Measurements from ENCODE around the gene CPNE7. TPM values are rescaled to one million over a fixed set of nuclear protein-coding genes. Genes with fewer than 3 reads are reported as not detected.

Gene CPNE7
- total RNA-seq, 4 donors from 2014 or later: 1.1 to 3.3 (median 2.5) TPM

- TF ChIP-seq POLR2A (IDR thresholded peaks at IDR 0.05): no peak
- TF ChIP-seq, protein P1, sequence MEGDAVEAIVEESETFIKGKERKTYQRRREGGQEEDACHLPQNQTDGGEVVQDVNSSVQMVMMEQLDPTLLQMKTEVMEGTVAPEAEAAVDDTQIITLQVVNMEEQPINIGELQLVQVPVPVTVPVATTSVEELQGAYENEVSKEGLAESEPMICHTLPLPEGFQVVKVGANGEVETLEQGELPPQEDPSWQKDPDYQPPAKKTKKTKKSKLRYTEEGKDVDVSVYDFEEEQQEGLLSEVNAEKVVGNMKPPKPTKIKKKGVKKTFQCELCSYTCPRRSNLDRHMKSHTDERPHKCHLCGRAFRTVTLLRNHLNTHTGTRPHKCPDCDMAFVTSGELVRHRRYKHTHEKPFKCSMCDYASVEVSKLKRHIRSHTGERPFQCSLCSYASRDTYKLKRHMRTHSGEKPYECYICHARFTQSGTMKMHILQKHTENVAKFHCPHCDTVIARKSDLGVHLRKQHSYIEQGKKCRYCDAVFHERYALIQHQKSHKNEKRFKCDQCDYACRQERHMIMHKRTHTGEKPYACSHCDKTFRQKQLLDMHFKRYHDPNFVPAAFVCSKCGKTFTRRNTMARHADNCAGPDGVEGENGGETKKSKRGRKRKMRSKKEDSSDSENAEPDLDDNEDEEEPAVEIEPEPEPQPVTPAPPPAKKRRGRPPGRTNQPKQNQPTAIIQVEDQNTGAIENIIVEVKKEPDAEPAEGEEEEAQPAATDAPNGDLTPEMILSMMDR (IDR thresholded peaks at IDR 0.05): no peak
- intact Hi-C loops (cut with DNase I; ENCODE audit: low total_unique reads): no loop called here
These were observed 63.8 kb downstream of the CPNE7 start for GRCh38 chr16:89639385-89639784.

DNA sequence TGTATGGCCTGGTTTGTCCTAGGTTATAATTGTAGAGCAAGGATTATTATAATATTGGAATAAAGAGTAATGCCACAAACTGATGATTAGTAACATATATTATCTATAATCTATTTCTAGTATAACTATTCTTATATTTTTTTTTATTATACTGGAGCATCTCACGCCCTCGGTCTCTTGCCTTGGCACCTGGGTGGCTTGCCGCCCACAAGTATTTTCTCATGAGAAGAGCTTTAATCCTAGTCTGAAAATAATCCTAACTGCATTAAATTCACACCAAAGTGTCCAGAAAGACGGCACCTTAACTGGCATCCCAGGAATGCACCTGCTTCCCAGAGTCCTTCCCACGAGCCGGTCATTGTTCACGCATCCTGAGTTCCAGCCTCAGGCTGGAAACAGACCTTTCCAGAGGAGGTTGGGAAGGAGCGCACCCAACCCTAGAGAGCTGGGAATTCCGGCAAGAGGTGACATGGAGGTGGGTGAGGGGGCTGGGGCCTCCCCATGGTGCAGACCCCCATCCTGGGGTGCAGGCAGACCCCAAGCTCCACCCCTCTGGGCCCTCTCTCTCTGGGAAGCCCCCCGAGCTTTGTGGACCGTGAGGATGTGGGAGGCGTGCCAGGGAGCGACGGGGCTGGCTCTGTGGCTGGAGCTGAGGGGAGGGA lies 66.0 kb downstream of the CPNE7 start:
- no peak overlapping the region for H3K4me3 ChIP-seq (ENCODE audit: low read depth, poor library complexity, severe bottlenecking)
- 25 to 28% methylated on average over 14 of the region's 14 CpGs for WGBS, 2 donors
- no peak for DNase-seq (ENCODE audit: low spot score in 2 of 2)
- TF ChIP-seq, protein P1 (IDR thresholded peaks at IDR 0.05): no peak
- TF ChIP-seq POLR2A (IDR thresholded peaks at IDR 0.05): no peak
- intact Hi-C loops (cut with DNase I; ENCODE audit: low total_unique reads): no loop called here

More at GRCh38 chr16:89639385-89639784, 63.8 kb downstream of the CPNE7 start:
- 59 to 63% methylated on average over 6 of the region's 6 CpGs for WGBS, 2 donors
- no peak for DNase-seq (ENCODE audit: low spot score in 2 of 2)
- H3K4me3 ChIP-seq (ENCODE audit: low read depth, poor library complexity, severe bottlenecking): no peak overlapping the region

GRCh38 chr16:89642574-89642973 lies 67.0 kb downstream of the CPNE7 start:
- DNase-seq (ENCODE audit: low spot score in 2 of 2): no peak
- 58 to 74% methylated on average over 13 of the region's 13 CpGs for WGBS, 2 donors
- H3K4me3 ChIP-seq (ENCODE audit: low read depth, poor library complexity, severe bottlenecking): no peak overlapping the region
- TF ChIP-seq, protein P1 (IDR thresholded peaks at IDR 0.05): no peak
- no peak for TF ChIP-seq POLR2A (IDR thresholded peaks at IDR 0.05)
- intact Hi-C loops (cut with DNase I; ENCODE audit: low total_unique reads): no loop called here

DNA sequence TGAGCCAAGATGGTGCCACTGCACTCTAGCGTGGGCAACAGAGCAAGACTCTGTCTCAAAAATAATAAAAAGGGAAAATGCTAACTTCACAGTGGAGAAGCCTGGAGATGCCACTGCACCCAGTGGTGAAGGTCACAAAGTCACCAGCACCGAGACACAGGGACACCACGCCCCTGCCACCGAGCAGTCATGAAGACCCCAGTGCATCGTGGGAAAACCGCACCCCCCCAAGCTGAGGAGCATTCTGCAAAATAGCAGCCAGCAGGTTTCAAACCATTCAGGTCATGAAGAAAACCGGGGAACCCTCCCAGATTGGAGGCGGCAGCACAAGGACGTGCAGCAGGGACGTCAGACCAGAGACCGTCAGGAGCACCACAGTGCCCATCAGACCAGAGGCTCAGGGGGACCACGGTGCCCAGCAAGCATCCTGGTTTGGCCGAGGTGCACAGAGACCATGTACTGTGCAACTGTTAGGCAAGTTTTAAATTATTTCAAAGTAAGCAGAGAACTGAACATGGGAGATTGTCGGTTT lies 68.3 kb downstream of the CPNE7 start:
- 66 to 78% methylated on average over 14 of the region's 14 CpGs for WGBS, 2 donors

DNA sequence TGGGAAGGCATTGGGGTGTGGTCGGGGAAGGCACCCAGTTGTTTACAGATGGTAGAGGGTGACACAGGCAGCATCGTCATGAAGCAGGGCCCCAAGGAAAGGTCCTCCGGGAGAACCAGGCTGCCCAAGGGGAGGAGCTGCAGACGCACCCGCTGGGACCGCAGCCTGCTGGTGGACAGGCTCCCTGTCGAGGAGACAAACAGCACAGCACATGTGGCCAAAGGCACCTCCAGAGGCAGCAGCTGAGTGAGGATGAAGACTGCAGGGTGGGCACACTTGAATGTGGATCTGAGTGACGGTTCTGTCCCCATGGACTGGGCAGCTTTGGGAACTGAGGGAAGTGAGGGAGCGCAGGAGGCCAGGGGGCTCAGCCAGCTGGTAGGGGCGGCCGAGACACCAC lies 69.6 kb downstream of the CPNE7 start:
- 65 to 80% methylated on average over 11 of the region's 11 CpGs for WGBS, 2 donors
- DNase-seq (ENCODE audit: low spot score in 2 of 2): no peak
- intact Hi-C loops (cut with DNase I; ENCODE audit: low total_unique reads): no loop called here
- H3K4me3 ChIP-seq (ENCODE audit: low read depth, poor library complexity, severe bottlenecking): no peak overlapping the region
- TF ChIP-seq POLR2A (IDR thresholded peaks at IDR 0.05): no peak
- TF ChIP-seq, protein P1 (IDR thresholded peaks at IDR 0.05): no peak

More for the DNA sequence above, 68.3 kb downstream of the CPNE7 start:
- intact Hi-C loops (cut with DNase I; ENCODE audit: low total_unique reads): no loop called here
- DNase-seq (ENCODE audit: low spot score in 2 of 2): no peak
- TF ChIP-seq, protein P1 (IDR thresholded peaks at IDR 0.05): no peak
- no peak for TF ChIP-seq POLR2A (IDR thresholded peaks at IDR 0.05)
- no peak overlapping the region for H3K4me3 ChIP-seq (ENCODE audit: low read depth, poor library complexity, severe bottlenecking)

Measured in lower leg skin (tissue), 4 donors.